ENCODE results near the gene RALGDS.
"Not testable (repeated sequence)": the region's sequence is repeated elsewhere in the genome, so short reads cannot be mapped to it uniquely, and the experiment has no call there.

RALGDS gene

DNA sequence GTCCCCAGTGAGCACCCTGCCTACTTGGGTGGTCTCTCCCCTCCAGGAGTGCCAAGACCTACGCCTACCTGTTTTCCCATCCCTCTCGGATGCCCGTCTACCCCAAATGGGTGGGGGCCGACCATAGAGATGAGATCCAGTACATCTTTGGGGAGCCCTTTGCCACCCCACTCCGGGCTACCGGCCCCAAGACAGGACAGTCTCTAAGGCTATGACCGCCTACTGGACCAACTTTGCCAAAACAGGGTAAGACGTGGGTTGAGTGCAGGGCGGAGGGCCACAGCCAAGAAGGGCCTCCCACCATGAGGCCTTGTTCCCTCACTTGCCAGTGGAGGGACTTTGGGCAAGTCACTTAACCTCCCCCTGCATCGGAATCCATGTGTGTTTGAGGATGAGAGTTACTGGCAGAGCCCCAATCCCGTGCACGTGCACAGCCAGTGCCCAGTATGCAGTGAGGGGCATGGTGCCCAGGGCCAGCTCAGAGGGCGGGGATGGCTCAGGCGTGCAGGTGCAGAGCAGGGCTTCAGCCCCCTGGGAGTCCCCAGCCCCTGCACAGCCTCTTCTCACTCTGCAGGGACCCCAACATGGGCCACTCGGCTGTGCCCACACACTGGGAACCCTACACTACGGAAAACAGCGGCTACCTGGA lies 34.7 kb downstream of the RALGDS start:
- not testable (repeated sequence) for DNase-seq

DNA sequence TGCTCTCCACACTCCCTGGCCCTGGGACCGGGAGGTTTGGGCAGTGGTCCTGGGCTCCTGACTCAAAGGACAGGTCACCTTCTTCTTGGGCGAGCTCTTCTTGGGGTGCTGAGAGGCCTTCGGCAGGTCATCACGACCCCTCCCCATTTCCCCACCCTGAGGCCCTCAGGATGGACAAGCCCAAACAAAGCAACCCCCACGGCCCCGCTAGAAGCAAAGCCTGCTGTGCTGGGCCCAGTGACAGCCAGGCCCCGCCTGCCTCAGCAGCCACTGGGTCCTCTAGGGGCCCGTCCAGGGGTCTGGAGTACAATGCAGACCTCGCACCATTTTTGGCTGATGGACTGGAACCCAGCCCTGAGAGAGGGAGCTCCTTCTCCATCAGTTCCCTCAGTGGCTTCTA lies 37.4 kb downstream of the RALGDS start:
- not testable (repeated sequence) for DNase-seq

GRCh38 chr9:133081957-133082644 lies 38.9 kb downstream of the RALGDS start:
- DNase-seq, result not testable (repeated sequence)

DNA sequence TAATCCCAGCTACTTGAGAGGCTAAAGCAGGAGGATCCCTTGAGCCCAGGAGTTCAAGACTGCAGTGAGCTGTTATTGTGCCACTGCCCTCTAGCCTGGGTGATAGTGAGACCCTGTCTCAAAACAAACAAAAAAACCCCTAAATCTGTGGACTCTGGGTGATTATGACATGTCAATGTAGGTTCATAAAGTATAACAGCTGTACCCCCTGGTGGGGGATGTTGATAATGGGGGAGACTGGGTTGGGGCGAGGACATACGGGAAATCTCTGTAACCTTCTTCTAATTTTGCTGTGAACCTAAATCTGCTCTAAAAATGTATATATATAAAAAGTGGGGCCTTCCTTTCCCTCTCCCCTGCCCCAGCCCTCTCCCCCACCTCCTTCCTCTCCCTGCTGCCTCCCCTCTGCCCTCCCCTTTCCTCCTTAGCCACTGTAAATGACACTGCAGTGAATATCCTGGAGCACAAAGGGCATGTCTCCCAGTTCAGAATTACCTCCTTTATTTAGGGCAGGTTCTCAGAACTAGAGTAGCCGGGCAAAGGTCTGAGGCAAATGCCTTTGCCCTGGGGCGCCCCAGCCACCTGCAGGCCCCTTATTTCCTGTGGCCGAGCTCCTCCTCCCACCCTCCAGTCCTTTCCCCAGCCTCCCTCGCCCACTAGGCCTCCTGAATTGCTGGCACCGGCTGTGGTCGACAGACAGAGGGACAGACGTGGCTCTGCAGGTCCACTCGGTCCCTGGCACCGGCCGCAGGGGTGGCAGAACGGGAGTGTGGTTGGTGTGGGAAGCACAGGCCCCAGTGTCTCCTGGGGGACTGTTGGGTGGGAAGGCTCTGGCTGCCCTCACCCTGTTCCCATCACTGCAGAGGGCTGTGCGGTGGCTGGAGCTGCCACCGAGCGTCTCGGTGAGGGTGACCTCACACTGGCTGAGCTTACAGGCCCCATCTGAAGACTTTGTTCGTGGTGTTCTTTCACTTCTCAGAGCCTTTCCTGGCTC lies 40.0 kb downstream of the RALGDS start:
- DNase-seq, result not testable (repeated sequence)

GRCh38 chr9:133080161-133080560 lies 40.9 kb downstream of the RALGDS start:
- no peak for DNase-seq

GRCh38 chr9:133078486-133078885 lies 42.6 kb downstream of the RALGDS start:
- DNase-seq, result no peak

GRCh38 chr9:133076691-133077090 lies 44.3 kb downstream of the RALGDS start:
- no peak for DNase-seq

DNA sequence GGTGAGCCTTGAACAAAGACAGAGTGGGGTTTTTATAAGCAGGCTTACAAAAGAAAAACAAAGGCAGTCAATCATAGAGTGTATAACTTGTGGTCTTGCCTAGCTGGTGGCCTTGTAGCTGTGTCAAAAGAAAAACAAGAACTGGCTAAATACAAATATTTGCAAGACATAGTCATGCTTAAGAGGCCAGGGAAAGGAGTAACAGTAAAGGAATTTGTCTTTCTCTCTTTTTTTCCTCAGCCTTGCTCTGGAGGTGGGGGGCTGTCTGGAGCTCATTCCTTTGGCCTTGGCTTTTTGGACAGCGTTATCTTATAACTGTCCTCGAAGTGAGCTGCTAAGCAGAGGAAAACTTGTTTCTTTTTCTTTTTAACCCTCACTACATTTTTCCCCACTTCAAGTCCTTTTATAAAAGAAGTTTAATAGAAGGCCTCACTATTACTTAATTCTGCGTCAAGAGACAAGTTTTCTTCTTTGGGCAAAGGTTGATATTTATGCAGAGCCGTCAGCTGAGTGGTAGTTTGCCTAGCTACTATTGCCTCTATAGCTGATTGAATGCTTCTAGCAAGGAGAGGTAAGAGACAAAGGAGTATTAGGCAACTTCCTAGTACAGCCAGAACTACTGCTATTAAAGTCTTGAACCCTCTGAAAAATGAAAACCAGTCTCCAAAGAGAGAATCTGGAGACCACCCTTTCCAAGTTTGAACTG lies 45.0 kb downstream of the RALGDS start:
- no peak for DNase-seq

- DNase-seq, result no peak
Measured at GRCh38 chr9:133074111-133074651, 46.9 kb downstream of the RALGDS start.

GRCh38 chr9:133073086-133074014 lies 47.7 kb downstream of the RALGDS start:
- no peak for DNase-seq

- not testable (repeated sequence) for DNase-seq
Measured at GRCh38 chr9:133072210-133072609, 48.8 kb downstream of the RALGDS start.

DNA sequence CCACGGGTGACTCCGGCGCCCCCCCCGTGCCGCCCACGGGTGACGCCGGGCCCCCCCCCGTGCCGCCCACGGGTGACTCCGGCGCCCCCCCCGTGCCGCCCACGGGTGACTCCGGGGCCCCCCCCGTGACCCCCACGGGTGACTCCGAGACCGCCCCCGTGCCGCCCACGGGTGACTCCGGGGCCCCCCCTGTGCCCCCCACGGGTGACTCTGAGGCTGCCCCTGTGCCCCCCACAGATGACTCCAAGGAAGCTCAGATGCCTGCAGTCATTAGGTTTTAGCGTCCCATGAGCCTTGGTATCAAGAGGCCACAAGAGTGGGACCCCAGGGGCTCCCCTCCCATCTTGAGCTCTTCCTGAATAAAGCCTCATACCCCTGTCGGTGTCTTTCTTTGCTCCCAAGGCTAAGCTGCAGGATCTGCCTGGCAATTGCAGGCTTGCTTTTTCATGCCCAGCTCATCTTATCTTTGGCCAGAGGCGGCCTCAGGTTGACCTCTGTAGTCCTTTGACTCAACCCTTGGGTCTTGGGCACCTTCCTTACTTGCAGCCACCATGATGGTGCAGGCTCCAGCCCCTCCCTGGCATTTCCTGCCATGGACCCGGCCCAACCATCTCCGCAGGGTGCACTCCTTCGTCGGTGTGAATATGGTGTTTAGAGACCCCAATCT lies 49.4 kb downstream of the RALGDS start:
- DNase-seq, result no peak

GRCh38 chr9:133070985-133071384 lies 50.1 kb downstream of the RALGDS start:
- not testable (repeated sequence) for DNase-seq

GRCh38 chr9:133070500-133070961 lies 50.5 kb downstream of the RALGDS start:
- DNase-seq, result not testable (repeated sequence)

- DNase-seq, result not testable (repeated sequence)
Measured at GRCh38 chr9:133068431-133068830, 52.6 kb downstream of the RALGDS start.

GRCh38 chr9:133067813-133068212 lies 53.2 kb downstream of the RALGDS start:
- no peak for DNase-seq

- no peak for DNase-seq
Measured at GRCh38 chr9:133067006-133067405, 54.0 kb downstream of the RALGDS start.

DNA sequence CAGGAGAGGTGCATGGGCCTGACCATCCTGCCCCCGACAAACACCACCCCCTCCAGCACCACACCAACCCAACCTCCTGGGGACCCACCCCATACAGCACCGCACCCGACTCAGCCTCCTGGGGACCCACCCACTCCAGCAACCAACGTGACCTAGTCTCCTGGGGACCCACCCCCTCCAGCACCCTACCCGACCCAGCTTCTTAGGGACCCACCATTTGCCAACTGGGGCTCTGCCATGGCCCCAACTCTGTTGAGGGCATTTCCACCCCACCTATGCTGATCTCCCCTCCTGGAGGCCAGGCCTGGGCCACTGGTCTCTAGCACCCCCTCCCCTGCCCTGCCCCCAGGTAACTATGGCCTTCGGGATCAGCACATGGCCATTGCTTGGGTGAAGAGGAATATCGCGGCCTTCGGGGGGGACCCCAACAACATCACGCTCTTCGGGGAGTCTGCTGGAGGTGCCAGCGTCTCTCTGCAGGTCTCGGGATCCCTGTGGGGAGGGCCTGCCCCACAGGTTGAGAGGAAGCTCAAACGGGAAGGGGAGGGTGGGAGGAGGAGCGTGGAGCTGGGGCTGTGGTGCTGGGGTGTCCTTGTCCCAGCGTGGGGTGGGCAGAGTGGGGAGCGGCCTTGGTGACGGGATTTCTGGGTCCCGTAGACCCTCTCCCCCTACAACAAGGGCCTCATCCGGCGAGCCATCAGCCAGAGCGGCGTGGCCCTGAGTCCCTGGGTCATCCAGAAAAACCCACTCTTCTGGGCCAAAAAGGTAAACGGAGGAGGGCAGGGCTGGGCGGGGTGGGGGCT lies 54.7 kb downstream of the RALGDS start:
- DNase-seq, result no peak

GRCh38 chr9:133065070-133065388 lies 56.0 kb downstream of the RALGDS start:
- no peak for DNase-seq

Data from CD4-positive, alpha-beta T cell treated with Interleukin-1 beta for 1 hour (primary cell).